ENCODE measurements around the gene MUC22.
"Not testable (repeated sequence)": the region's sequence is repeated elsewhere in the genome, so short reads cannot be mapped to it uniquely, and the experiment has no call there.

MUC22 gene

GRCh38 chr6:31049518-31049917, 39.2 kb downstream of the MUC22 start:
- Mint-ChIP-seq H3K9me3 (no peaks in the 10 kb centered on the region), H3K4me1 (peaks cover 17% of the 10 kb centered on the region), H3K36me3 (ENCODE audit: low read depth) (no peaks in the 10 kb centered on the region), H3K4me3 (no peak overlapping the region), H3K27ac (no peak overlapping the region), H3K27me3 (ENCODE audit: low read depth) (peaks cover 19% of the 10 kb centered on the region)
- no peak for TF ChIP-seq CTCF (IDR thresholded peaks at IDR 0.05; ENCODE audit: unreplicated experiment in 3 of 3)

- Mint-ChIP-seq H3K4me1 (peaks cover 36% of the 10 kb centered on the region), H3K27ac (peak overlapping the region in 2 of 3 experiments; percentile 4 to 16)
- H3K27me3 Mint-ChIP-seq (ENCODE audit: low read depth); H3K4me3 Mint-ChIP-seq; H3K9me3 Mint-ChIP-seq; H3K36me3 Mint-ChIP-seq (ENCODE audit: low read depth): not testable (repeated sequence)
These were observed 42.9 kb downstream of the MUC22 start for GRCh38 chr6:31053187-31053586.

GRCh38 chr6:31053873-31054272, 43.6 kb downstream of the MUC22 start:
- Mint-ChIP-seq H3K9me3 (no peaks in the 10 kb centered on the region), H3K4me1 (peaks cover 38% of the 10 kb centered on the region), H3K27me3 (ENCODE audit: low read depth) (peaks cover 10% of the 10 kb centered on the region), H3K4me3 (peak overlapping the region in 2 of 3 experiments; percentile 22 to 41), H3K27ac (peak overlapping the region; percentile 4 to 34 (median 33)), H3K36me3 (ENCODE audit: low read depth) (no peaks in the 10 kb centered on the region)
- no peak for TF ChIP-seq CTCF (IDR thresholded peaks at IDR 0.05; ENCODE audit: unreplicated experiment in 3 of 3)

GRCh38 chr6:31055441-31055840, 45.2 kb downstream of the MUC22 start:
- Mint-ChIP-seq H3K4me1 (peaks cover 38% of the 10 kb centered on the region), H3K36me3 (ENCODE audit: low read depth) (no peaks in the 10 kb centered on the region), H3K4me3 (no peak overlapping the region), H3K9me3 (no peaks in the 10 kb centered on the region), H3K27me3 (ENCODE audit: low read depth) (peaks cover 4% of the 10 kb centered on the region), H3K27ac (peak overlapping the region in 2 of 3 experiments; percentile 54 to 64)
- TF ChIP-seq CTCF (IDR thresholded peaks at IDR 0.05; ENCODE audit: unreplicated experiment in 3 of 3), result no peak

GRCh38 chr6:31057426-31058003, 47.2 kb downstream of the MUC22 start:
- no peaks in the 10 kb centered on the region for H3K36me3 Mint-ChIP-seq (ENCODE audit: low read depth)
- H3K4me3 Mint-ChIP-seq, result no peak overlapping the region
- H3K27ac Mint-ChIP-seq, result peak overlapping the region; percentile 23 to 72 (median 59)
- H3K4me1 Mint-ChIP-seq, result peaks cover 38% of the 10 kb centered on the region
- no peaks in the 10 kb centered on the region for H3K9me3 Mint-ChIP-seq
- H3K27me3 Mint-ChIP-seq (ENCODE audit: low read depth), result peaks cover 4% of the 10 kb centered on the region
- no peak for TF ChIP-seq CTCF (IDR thresholded peaks at IDR 0.05; ENCODE audit: unreplicated experiment in 3 of 3)

GRCh38 chr6:31058128-31058894, 48.0 kb downstream of the MUC22 start:
- no peaks in the 10 kb centered on the region for H3K36me3 Mint-ChIP-seq (ENCODE audit: low read depth)
- H3K4me3 Mint-ChIP-seq, result no peak overlapping the region
- peak overlapping the region in 1 of 3 experiments; percentile 23 for H3K27ac Mint-ChIP-seq
- peak; percentile 44 to 56 (median 52) for TF ChIP-seq CTCF (IDR thresholded peaks at IDR 0.05; ENCODE audit: unreplicated experiment in 3 of 3)
- peaks cover 37% of the 10 kb centered on the region for H3K4me1 Mint-ChIP-seq
- no peaks in the 10 kb centered on the region for H3K9me3 Mint-ChIP-seq
- H3K27me3 Mint-ChIP-seq (ENCODE audit: low read depth), result peaks cover 2% of the 10 kb centered on the region

Measured in nephron (organoid).